Hematopoietic multipotent progenitor cell treated with erythropoietin and hydrocortisone succinate and interleukin-3 and kit ligand, for 17 days (in vitro differentiated cells): ENCODE results near the gene CTNND2.
"Not testable (repeated sequence)": the region's sequence is repeated elsewhere in the genome, so short reads cannot be mapped to it uniquely, and the experiment has no call there.

Experiments used
- DNase-seq: peaks from one replicate; pipeline ENCODE4 v3.0.0-alpha.2; 2015; ENCODE audit warnings: low spot score

Gene CTNND2

DNA sequence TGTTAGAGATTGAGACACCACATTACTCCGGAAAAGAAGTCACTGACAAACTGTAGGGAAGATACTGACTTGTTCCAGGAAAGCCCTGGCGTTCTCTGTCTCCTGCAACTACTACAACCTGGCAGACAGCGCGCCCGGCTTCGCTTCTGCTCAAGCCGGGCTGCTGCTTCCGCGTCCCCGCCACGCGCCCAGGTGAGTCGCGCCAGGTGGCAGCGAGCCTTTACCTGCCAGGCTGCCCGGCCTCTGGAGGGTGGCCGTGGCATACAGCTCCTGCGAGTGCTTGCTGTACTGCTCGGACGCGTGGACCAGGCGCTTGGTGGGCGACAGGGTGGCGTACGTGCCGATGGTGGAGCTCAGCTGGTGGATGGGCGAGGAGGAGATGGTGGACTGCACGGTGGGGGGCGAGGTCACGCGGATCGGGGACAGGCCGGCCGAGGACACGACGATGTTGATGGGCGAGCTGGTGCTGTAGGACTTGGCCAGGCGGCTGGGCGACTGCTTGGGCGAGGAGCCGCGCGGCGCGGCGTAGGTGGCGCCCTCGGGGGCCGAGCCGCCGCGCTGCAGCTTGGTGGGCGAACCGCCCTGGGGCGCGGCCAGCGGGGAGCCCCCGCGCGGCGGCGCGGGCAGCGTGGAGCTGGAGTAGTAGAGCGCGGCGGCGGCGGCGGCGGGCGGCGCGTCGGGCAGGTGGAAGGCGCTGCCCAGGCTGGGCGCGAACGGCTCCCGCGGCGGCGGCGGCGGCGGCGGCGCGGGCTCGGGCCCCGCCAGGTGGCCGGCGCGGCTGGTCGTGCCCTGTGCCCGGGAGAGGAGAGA, 519.6 kb downstream of the CTNND2 start:
- DNase-seq, result no peak

DNA sequence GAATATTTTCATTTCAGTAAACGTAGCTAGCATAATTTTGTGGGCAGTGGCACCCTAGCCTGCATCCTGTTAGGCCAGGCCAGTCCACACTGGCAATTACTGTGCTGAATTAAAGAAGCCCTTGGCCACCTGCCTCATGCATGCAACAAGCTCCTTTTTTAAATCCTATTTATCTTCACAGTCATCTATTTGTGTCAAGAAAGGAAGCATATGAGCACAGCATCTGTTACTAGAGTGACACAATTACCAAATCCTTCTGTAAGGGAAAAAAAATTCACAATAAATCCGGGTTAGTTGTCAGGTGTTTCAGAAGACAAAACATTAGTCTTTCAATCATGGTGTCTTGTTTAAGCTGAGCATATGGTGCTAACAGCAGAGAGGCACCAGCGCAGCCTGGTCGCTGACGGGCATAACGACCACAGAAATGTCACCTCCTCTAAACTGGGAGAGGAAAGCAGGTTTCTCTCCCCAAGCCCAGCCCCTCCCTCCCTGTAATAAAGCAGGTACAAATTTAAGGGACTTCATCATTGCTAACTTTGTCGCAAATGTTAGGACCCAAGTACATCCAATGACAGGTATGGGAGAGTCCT, 520.6 kb downstream of the CTNND2 start:
- DNase-seq, result no peak

DNA sequence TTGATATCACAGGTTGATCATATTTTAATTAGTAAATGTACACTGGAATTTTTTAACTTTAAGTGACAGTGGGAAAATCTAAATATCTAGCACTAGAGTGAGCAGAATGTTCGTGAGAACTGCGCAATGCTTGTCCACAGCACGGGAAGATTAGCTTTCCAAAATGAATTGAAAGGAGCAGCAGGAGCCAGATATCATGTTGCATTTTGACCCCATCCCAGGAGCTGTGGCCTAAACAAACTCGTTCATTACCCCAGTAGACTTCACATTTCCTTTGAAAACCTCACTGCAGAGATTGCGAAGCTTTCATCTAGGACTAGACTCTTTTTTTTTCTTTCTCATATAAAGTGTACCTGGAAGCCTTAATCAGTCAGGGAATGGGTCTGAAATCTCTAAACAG, 525.8 kb downstream of the CTNND2 start:
- DNase-seq, result no peak

DNA sequence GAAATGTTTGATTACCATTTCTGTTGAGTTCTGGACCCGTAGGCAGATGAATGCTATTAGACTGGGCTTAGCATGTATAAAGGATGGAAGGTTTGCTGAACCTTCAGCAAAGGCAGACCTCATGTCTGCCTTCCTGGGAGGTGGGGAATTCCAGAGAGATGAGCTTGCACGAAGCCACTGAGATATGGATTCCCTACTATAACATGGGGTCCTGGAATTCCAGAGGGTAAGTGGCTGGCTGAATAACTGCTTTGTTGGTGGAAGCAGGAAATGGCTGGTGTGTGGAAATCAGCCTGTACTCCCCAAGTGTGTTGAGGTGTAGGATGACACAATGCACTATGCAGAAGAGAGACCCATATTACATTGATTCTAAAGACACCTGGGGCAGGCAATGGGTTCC, 526.4 kb downstream of the CTNND2 start:
- DNase-seq, result no peak

DNA sequence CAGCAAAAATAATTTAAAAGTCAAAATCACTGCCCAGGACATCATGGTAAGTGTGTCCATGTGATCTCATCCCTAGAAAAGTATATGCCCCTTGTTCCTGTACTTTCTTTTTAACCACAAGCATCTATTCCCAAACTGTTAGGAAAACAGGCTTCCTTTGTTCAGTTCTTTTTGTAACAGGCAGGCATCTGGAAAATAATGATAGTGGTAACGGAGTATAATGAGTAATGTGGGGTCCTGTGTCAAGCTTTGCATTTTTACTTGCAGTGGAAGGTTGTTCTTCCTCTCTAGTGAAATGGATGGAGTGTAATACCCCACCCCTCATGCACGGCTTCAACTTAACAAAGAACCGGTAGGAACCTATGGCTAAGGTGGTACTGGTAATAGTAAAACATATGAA, 532.1 kb downstream of the CTNND2 start:
- DNase-seq, result no peak

DNA sequence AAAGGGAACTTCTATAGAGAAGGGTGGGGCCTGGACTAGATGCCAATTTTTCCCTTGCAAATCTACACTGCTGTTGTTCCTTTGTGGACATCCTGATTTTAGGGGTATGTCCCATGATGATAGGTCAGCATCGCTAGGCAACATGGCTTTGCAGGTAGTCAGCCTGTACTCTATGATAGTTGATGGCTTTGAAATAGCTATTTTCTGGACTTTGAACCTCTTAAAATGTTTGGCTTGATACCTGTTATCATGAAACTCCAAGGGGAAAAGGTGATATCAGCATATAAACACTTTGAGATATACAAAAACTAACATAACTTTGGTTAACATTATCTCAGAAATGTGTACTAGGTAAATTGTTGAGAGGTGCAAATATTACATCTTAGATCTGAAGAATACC, 533.2 kb downstream of the CTNND2 start:
- no peak for DNase-seq

DNA sequence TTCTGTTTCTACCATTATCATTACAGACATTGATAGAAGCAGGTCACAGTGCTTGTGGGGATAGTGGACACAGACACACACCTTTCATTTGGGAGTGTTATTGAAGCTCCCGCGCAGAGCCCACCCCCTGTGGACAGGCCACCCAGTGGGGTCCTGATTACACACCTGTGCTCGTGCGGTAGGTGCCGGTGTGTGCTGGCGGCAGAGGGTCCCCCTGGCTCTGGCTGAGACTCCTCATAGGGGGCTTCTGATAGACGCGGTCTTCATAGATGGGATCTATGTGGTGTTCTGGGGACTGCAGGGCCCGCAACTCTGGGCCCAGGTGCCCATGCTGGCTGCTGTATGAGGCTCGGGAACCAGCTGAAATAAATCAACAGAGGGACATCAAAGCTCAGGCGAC, 539.7 kb downstream of the CTNND2 start:
- no peak for DNase-seq

DNA sequence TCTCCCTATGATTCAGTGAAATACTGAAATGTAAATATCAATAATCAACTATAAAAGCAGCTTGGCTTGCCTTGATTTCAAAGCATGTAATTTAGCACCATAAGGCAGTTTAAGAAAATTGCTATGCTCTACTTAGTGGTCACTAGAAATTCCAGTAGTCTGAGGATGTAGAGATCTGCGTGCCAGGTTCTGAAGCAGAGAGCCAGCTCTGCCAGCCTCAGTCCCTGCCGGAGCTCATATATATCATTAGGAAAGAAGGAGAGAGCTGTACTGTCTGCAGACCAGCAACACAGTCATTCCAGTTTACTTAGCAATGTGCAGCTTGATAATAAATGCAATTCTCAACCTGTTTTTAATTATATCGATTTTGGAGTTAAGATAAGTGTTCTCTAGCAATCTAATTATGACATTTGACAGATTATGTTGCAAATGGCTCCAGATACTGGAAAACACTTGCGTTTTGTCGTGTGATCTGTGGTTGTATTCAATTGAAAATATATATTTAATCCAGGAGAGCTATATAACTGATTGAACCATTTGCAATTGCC, 540.5 kb downstream of the CTNND2 start:
- no peak for DNase-seq

DNA sequence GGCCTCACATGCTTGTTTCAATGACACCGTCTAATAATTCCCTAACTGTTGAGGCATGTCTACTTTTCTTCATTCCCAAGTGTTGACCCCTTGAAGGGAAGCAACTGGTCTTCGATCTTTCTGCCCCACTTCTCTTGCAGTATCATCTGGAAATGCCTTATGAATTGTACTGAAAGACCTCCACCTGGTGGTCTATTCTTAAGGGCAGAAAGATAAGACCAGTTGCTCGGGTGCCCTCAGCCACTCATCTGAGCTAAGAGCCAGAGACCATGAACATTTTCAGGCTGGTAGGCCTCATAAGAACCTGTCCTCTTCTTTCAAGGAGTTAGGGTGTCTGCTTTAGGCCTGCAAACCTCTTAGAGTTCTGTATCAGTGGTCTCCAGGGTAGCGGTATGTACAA, 542.5 kb downstream of the CTNND2 start:
- DNase-seq, result no peak

DNA sequence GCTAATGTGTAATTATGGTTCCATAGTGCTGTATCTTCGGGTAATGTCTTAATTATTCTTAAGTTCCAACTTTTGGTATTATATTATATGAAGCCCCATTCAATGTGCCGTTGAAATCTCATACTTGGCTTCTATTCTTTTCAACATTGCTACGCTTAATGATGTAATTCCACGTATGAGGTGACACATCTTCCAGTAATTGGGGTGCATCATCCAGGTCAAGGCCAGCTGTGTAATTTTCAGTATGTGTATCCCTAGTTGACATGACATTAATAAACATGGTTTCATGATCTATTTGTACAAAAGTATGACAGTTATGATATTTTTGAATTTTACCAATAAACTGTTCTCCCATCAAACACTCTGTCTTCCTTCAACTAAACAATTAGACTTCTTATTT, 546.3 kb downstream of the CTNND2 start:
- DNase-seq, result no peak

DNA sequence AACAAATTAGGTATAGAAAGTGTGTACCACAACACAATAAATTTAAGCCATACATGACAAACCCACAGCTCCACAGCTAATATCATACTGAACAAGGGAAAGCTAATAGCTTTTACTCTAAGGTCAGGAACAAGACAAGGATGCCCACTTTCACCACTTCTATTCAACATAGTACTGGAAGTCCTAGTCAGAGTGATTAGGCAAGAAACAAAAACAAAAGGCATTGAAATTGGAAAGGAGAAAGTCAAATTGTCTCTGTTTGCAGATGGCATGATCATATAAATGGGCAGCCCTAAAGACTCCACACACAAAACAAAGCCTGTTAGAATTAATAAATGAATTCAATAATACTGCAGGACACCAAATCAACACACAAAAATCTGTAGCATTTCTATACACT, 548.8 kb downstream of the CTNND2 start:
- no peak for DNase-seq

DNA sequence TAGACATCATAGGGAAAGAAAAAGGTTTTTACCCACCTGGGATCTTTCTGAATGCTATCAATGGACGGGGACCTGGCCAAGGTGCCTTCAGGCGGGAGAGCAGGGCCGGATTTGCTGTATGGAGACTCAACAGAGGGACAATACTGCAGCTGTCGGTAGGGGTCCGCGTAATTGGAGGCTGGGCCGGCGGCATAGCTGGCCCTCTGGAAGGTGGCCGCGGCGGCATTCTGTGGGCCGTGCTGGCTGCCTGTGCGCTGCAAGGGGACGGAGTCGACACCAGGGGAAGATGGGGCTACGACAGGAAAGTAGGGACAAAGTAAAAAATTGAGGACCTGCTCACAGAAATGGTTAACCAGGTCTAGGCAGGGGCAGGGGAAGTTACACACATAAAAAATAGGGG, 557.9 kb downstream of the CTNND2 start:
- DNase-seq, result no peak

DNA sequence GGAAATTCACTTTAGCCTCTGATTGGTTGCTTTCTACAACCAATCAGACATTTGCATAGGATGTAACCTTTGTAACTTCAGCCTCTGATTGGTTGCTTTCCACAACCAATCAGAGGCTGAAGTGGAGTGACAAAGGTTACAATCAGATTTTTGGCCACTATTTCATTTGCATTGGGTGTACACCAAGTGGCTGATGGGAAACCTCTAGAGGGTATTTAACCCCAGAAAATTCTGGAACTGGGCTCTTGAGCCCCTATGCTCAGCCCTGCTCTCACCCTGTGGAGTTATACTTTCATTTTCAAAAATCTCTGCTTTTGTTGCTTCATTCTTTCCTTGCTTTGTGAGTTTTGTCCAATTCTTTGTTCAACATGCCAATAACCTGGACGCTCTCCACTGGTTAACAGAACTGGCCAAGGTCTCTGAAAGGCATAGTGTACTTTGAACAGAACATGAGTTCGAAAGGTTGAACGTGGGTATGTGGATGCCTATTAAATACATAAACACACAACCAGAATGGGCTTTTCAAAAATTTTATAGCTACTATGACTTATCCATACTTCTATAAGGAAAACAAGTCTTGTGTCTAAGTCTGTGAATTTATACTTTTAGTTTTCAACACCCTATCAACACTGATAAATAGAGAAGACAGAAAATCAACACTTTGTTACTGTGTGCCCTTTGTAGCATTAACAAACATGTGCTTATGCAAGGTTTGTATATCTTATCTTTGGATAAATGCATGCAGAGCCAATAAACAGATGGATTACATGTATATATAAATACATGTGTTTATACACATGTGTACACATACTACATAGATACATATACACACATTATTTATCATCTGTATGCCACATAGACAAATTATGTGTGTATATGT, 568.1 kb downstream of the CTNND2 start:
- no peak for DNase-seq

DNA sequence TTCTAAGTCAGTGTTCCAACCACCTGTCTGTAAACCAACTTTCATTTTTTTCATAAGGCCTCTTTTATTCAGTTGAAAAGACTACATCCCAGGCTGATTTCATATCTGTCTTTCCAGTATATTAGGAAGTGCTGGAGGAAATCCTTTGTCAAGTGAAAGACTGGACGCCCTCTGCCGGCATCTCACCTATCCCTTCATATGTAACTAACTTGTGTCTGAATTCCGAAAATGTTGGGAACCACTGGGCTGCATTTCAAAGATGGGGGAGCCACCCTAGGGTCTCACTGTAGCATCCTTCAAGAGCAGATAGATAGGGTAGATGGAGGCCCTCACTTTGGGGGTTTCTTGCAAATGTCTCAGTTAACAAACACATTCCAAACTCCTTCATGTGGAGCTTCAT, 569.8 kb downstream of the CTNND2 start:
- no peak for DNase-seq

DNA sequence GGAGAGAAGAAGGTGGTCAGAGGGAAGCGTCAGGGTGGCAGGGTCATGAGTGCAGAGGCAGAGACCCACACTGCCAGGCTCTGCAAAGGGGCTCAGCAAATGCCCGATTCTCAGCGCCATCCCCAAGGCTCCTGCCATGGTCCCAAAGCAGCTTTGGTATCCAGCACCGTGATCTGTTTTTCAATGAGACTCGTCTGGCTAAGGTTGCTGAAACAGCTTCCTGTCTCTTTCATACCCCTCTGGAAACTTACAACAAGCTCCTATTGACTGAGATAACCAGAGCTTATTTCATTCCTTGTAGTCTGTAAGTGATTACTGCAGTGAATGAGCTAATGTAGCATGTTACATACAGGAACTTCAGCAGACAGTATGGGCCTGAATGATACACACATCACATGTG, 574.6 kb downstream of the CTNND2 start:
- no peak for DNase-seq

DNA sequence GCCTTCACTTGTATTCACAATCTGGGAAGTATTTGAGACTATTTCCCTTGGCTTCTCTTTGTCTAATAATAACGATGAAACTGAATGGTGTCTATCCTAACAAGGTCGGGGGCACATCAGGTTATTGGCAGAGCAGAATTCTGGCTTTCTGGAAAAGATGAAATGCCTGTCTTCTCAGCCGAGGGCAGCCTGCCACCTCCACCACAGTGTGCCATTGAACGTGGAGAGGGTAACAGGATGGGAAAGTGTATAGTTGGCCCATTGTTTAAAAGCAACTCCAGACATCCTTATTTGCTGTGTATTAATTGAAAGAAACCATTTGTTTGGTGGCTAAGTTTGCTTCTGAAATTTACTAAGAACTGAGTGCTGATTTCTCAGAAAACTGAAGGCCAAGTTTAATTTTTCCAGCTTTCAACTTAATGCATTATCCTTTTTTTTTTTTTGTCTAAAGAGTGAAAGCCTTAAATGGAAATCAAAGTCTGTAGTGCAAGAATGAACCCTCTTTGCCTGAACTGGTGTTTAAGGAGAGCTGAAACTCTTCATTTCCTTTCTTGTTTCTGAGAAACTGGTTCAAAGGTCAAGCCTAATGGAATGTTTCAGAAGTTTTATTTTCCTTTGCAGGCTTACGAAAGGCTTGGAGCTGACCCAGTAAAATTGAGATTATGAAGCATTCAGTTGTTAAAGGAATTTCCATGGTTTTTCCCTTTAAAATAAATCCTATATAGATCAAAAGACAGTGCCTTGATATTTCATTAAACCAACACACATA, 579.5 kb downstream of the CTNND2 start:
- no peak for DNase-seq

DNA sequence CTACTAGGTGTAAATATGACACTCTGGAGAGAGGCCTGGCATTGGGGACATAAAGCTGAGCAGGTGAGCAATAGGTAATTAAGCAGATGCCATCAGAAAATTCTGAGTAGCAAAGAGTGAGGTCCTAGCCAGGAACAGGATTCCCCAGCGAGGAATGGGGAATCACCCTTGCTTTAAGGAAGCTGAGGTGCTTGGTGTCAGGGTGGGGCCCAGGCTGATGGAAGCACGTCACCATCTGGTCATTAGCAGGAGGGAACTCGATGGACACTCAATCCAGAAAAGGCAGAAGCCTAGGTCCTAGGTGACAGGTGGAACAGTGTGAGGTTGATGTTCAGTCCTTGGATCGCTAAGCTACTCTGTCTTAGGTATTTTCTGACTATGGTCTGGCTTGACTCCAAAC, 580.5 kb downstream of the CTNND2 start:
- DNase-seq, result no peak

DNA sequence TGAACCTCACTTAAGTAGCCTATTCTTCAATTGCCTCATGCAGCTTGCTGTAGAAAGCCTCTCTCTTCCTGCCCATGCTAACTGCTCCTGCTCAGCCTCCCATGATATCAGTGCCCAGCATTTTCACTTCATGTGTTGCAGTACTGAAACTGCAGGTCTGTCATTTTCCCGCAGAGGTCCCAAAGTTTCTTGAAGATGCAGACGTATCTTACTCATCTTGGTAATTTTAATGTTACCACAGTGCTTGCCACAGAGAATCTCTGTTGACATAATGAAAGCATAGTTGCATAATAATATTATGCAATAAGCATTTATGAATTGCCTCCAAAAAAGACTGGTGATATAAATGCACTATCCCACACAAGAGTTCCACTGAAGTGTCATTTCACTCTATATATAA, 582.1 kb downstream of the CTNND2 start:
- DNase-seq, result no peak

DNA sequence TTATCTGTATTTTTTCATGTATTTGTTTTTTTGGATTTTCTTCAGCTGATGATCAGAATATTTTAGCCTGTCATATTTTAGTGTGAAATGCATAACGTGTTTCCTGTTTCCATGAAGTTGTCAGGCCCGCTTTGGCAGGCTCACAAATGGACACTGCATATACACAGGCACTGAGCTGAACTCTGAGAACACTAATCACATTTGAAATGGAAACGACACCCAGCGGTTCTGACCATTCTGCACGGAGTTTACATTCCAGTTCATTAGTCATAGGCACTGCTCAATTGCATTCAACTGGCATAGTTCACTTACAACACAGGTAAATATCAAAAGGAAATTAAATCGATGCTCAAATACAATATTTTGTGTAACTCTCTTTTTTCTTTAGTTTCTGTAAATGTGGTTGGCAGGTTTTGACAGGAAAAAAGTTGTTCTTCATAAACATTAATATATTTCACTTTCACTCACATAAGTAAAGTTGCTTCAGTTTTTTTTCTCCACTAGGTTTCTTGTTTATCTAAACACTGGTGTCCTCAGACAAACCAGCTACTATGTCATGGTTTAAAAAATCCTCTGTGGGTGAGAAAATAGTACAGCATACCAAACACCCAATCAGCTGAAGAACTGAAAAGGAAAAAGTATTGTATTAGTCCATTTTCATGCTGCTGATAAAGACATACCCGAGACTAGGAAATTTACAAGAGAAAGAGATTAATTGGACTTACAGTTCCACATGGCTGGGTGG, 584.2 kb downstream of the CTNND2 start:
- no peak for DNase-seq

DNA sequence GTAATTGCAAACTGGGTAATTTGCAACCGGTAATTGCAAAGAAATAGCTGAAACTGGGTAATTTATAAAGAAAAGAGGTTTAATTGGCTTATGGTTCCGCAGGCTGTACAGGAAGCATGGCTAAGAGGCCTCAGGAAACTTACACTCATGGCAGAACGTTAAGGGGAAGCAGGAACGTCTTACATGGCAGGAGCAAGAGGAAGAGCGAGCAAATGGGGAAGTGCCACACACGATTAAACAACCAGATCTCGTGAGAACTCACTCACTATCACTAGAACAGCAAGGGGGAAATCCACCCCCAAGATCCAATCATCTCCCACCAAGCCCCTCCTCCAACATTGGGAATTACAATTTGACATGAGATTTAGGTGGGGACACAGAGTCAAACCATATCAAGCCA, 590.6 kb downstream of the CTNND2 start:
- not testable (repeated sequence) for DNase-seq

DNA sequence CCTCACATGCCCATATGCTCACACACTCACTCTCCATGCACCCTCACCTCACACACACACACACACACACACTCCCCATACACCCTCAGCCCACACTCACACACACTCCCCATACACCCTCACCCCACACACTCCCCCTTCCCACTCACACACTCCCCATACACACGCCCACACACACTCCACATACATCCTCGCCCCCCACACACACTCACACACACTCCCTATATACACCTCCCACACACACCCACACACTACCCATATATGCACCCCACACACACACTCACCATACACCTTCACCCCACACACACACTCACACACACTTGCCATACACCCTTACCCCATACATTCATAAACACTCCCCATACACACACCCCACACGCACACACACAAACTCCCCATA, 592.5 kb downstream of the CTNND2 start:
- DNase-seq, result no peak
